GM19238 (cell line): Measurements from ENCODE around the gene OTOS.

Experiments used
- DNase-seq: peaks from one replicate; pipeline ENCODE4 v3.0.0; 2011; ENCODE audit warnings: low spot score; ENCODE audit not compliant: insufficient read length

OTOS gene

GRCh38 chr2:240137596-240138253 is 2.7 kb downstream of the OTOS start:
- no peak for DNase-seq

DNA sequence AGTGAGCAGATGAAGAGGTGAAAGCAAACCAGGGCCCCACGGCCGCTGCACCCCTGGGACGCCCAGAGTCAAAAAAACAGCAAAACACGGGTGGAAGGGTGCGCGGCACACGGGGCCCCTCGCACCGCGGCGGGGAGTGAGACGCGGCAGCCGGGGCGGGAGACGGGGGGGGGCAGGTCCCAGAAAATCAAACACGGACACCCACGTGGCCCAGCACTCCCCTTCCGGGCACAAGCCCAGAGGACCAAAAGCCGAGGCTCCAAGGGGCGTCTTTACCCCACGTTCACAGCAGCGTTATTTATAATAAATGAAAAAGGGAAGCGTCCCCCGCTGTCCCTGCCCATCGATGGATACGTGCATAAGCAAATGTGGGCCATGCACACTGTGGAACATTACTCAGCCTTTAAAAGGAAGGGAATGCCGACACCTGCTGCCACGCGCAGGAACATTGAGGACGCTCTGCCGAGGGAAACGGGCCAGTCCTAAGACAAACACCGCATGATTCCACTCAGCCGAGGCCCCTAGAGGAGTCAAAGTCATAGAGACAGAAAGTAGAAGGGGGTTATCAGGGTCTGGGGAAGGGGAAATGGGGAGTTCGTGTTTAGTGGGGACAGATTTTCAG is 3.7 kb downstream of the OTOS start:
- DNase-seq: no peak

GRCh38 chr2:240136013-240136670 is 4.3 kb downstream of the OTOS start, which contains the start of gene COPS9:
Gene COPS9 (minus strand): TSS chr2:240136305. CDS start chr2:240136284, 21 bp downstream.
- peak; percentile 95 for DNase-seq

- DNase-seq: no peak
These were observed 4.8 kb downstream of the OTOS start for GRCh38 chr2:240135706-240136012.

DNA sequence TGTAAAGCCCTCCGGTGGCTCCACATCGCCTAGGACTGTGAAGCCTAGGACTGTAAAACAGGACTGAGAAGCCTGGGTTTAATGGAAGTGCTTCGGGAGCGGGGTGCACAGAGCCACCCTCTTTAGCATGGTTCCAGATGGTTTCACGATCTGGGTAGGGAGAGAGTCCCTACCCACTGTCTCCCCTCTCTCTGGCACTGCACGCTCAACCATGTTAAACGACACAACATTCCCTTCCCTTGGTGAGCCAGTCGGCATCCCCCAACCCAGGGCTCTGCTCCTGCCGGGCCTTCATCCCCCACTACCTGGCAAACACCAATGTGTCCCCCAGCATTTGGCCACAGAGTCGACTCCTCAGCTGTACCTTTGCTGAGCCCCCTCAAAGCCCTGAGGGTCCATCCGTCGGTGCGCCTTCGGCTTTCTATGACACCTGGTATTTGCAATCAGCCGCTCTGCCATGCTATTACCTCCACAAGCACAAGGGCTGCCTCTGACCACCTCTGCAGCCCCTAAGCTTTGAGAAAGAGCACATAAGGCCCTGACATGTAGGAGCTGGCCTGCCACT is 5.4 kb downstream of the OTOS start:
- no peak for DNase-seq

DNA sequence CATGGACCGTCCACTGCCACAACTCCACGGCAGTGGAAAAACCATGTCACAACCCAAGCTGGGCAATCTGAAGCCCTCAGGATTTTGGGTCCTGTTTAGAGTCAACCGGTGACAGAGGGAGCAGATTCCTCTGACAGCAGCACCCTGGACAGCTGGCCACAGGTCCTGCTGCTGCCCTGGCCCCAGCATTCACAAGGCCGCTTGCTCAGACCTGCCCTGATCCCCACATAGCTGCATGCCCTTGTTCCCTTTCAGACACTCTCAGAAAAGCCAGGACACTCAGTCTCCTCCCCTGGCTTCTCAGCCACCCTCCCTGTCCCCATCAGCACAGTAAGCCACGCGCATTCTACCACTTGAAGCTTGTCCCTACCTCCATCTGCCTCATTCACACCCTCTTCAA is 6.0 kb downstream of the OTOS start:
- no peak for DNase-seq

DNA sequence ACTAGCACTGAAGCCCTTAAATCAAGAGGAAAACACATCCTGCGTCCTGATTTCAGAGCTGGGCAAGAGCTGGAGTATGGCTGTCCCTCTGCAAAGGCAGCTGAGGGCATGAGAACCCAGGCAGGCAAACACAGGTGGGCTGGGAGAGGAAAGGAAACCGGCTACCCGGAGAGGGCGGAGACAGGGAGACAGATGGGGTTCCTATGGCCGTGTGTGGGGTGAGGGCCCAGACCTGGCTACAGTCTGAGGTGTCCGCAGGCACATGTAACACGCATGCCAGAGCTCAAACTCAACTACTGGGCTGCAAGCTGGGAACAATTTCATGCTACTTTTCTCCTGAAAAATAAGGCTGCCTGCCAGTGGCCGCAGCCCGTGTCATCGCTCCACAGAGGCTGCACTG is 7.1 kb downstream of the OTOS start:
- DNase-seq: no peak

- DNase-seq: no peak
These were observed 7.8 kb downstream of the OTOS start for GRCh38 chr2:240132651-240132980.

DNA sequence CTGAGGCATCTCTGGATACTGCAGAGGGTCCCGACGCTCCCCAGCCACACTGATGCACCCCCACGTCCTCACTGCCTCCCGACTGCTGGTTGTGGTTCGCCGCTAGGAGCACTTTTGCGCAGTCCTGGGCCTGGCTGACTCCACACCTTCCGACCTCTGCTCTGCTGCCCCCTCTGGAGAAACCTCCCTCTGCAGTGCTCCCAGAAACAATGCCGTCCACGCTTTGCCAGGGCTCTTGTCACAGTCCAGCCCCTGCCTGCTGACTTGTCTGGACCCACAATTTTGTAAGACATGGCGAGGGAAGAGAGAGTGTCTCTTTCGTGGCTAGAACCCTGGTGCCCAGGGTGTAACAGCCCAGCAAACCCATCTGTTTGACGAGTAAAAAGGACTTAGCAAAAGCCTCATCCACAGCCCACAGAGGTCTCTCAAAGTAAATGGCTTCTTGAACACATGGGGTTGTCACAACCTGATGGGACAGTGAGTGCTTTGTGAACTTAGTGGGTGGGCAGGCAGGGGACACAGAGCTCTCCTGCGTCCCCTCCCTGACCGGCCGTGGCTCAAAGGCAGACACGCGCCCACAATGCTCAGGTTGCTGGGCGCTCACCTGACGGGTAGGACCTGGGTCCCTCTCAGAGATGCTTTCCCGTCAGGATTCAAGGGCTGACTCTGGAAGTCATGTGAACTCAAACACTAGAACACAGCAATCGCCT is 8.4 kb downstream of the OTOS start:
- no peak for DNase-seq

- no peak for DNase-seq
These were observed 9.2 kb downstream of the OTOS start for GRCh38 chr2:240131296-240131695.

DNA sequence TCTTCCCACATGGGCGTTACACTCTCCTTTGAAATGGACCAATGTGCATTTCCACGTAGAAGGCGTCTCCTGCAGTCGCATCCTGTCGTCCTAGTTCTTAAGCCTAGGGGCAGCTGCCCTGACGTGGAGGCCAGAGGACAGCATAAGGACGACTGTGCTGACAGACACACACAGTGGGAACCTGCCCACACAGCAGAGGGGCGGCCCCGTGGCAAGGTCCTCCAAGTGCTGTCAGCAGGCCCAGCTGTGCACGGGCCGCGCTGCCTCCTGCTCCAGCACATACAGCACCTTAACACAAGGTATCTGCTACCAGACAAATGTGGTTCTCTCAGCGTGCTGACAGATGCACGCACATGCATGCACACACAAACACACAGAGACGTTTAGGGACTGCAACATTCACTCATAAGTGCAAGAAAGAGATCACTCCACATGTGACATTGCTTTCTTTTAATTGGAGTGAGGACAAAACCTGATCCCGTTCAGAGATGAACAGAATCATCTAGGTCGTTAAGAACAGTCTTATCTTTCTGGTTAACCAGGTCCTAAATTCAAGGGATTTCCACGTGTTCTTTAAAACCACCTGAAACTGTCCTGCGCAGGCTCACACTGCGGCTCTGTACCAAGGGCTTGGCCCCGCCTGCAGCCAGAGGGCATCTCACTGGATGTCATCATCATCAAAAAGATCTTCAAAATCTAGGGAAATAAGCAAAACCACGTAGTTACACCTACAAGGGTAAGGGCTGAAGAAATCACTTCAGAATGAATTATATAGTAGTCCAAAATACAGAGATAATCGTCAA is 9.9 kb downstream of the OTOS start:
- no peak for DNase-seq

GRCh38 chr2:240129731-240130392 is 10.6 kb downstream of the OTOS start:
- DNase-seq: no peak

GRCh38 chr2:240129311-240129710 is 11.1 kb downstream of the OTOS start:
- DNase-seq: no peak

- no peak for DNase-seq
These were observed 11.8 kb downstream of the OTOS start for GRCh38 chr2:240128608-240129145.

- DNase-seq: no peak
These were observed 12.4 kb downstream of the OTOS start for GRCh38 chr2:240127911-240128607.

DNA sequence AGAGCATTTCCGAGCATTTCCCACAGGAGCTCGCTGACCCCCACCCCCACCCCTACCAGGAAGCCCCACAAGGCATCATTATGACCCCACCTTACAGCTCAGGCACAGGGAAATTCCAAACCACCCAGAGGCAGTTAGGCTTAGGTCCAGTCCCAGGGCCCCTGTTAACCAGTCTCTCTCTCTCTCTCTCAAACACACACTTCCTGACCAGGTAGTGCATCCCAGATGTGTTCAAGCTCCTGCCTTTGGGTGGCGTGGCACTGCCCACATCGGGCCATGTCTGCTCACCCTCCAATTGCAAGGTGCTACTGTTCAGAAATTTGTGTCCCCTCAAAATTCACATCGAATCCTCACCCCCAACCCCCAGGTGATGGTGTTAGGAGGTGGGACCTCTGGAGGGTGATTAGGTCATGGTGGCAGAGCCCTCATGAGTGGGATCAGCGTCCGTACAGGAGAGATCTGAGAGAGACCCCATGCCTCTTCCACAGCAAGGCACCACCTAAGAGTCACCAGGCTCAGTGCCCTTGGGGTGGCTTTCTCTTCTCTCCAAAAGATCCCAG is 13.2 kb downstream of the OTOS start:
- no peak for DNase-seq

DNA sequence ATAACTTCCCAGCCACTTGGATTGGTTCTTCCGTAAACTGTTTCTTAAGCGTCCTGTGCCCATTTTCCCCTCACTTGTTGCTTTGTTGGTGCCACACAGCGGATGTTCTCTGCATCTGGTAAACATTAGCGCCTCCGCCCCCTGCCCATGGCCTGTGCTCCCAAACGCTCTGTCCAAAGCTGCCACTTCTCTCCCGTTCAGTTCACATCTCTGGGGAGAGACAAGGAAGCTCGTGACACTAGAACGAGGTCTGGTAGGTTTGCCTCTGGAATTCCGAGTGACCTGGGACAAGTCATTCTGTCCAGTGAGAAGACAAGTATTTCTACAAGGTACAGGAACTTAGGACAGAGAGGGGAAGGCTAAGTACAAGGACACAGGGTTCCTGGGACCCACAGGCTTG is 13.7 kb downstream of the OTOS start:
- DNase-seq: no peak

GRCh38 chr2:240125742-240126141 is 14.7 kb downstream of the OTOS start:
- DNase-seq: no peak

DNA sequence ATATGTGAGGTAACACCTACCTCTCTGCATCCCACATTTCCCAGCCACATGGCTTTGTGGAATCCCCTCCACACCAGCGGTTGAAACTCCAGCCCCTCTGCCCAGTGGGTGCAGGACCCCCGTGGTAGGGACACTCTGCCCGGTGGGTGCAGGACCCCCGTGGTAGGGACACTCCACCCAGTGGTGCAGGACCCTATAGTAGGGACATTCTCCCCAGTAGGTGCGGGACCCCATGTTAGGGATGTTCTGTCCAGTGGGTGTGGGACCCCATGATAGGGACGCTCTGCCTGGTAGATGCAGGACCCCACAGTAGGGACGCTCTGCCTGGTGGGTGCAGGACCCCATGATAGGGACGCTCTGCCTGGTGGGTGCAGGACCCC is 15.8 kb downstream of the OTOS start:
- no peak for DNase-seq
